ENCODE results near the gene ACBD7.

The ACBD7 gene

GRCh38 chr10:15092855-15093408 lies 4.4 kb upstream of the ACBD7 start:
- no peak for DNase-seq (ENCODE audit: low read depth in 2 of 2, low spot score in 1 of 2)

DNA sequence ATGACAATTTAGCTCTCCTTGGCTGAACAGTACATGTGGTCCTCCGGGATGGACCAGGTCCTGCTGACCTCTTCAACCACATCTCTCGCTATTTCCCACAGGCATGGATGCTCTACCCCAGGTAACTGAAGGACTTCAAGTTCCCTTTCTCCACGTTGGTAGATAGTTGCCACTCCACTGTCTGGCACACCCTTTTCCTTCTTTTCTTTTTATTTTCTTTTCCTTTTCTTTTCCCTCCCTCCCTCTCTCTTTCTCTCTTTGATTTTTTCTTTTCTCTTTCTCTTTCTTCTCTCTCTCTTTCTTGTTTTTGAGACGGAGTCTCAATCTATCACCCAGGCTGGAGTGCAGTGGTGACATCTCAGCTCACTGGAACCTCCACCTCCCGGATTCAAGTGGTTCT lies 2.8 kb upstream of the ACBD7 start:
- no peak for DNase-seq (ENCODE audit: low read depth in 2 of 2, low spot score in 1 of 2)

DNA sequence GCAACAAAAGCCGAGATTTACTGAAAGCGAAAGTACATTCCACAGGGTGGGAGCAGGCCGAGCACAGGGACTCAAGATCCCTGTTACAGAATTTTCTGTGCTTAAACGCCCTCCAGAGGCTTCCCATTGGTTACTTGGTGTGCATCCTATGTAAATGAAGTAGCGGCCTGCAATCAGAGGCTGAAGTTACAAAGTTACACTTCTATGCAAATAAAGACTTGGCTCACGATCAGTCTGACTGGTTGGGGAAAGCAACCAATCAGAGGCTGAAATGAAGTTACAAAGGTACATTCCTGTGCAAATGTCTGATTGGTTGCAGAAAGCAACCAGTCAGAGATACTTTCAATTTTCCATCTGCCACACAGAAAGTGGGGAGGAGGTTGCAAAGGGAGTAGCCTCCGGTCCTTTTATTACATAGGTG lies 4.1 kb downstream of the ACBD7 start:
- no peak for DNase-seq (ENCODE audit: low read depth in 2 of 2, low spot score in 1 of 2)

- DNase-seq (ENCODE audit: low read depth in 2 of 2, low spot score in 1 of 2) = no peak
These were observed 4.7 kb downstream of the ACBD7 start for GRCh38 chr10:15083674-15084501.

DNA sequence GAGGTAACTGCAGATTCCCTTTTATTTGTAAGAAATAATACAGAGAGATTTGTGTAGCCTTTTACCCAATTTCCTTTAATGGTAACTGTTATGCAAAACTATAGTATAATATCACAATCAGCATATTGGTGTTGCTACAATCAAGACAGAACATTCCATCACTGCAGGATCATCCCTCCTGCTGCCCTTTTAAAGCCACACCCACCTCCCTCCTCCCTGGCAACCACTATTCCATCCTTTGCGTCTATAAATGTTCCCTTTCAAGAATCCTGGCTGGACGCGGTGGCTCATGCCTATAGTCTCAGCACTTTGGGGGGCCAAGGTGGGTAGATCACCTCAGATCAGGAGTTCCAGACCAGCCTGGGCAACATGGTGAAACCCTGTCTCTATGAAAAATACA lies 13.2 kb downstream of the ACBD7 start:
- DNase-seq (ENCODE audit: low read depth in 2 of 2, low spot score in 1 of 2) = no peak

DNA sequence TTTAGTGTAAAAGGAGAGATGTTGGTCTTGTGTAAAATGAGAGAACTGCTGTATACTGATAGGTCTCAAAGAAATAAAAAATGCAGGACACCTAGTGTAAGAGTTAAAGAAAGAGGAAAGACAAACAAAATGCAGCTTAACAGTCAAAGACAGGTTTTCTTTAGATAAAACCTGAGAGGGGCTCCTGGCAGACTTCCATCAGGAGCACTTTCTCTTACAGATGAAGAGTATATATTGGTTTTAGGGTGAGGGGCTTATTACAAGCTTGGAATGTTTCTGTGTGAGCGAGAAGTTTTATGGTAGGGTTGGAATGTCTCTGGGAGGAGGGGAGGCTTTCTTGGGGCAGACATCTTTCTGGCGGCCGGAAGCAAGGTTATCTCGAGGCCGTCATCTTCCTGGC lies 16.2 kb downstream of the ACBD7 start:
- DNase-seq (ENCODE audit: low read depth in 2 of 2, low spot score in 1 of 2) = no peak

- DNase-seq (ENCODE audit: low read depth in 2 of 2, low spot score in 1 of 2) = no peak
These were observed 19.3 kb downstream of the ACBD7 start for GRCh38 chr10:15069230-15069629.

GRCh38 chr10:15068802-15069201 lies 19.8 kb downstream of the ACBD7 start:
- no peak for DNase-seq (ENCODE audit: low read depth in 2 of 2, low spot score in 1 of 2)

DNA sequence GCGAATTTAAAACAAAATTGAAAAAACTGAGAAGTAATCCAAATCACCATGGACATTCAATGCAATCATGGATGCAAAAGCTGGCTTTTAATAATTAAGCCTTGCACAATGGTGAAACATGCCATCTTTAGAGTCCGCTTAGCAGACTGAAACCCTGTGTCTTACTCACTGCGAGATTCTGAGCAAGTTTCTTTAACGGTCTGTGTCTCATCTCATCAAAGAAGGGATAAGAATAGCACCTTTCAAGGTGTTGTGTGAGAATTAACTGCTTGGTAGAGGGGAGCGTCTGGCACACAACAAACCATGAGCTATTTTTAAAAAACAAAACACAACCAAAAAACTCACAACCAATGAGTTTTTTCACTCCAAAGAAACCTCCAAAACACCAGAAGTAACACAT lies 21.4 kb downstream of the ACBD7 start:
- DNase-seq (ENCODE audit: low read depth in 2 of 2, low spot score in 1 of 2) = no peak

- no peak for DNase-seq (ENCODE audit: low read depth in 2 of 2, low spot score in 1 of 2)
These were observed 27.9 kb downstream of the ACBD7 start for GRCh38 chr10:15060638-15061037.

GRCh38 chr10:15059914-15060313 lies 28.7 kb downstream of the ACBD7 start:
- no peak for DNase-seq (ENCODE audit: low read depth in 2 of 2, low spot score in 1 of 2)

DNA sequence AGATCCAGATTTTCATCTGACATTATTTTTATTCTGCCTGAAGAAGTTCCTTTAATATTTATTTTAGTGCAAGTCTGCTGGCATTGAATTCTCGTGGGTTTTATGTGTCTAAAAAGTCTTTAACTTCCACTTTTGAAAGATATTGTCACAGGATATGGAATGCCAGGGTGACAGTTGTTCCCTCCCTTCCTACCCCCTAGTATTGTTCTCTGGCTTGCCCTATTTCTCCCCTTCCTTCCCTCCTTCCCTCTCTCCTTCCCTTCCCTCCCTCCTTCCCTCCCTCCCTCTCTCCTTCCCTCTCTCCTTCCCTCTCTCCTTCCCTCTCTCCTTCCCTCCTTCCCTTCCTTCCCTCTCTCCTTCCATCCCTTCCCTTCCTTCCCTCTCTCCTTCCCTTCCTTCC lies 29.9 kb downstream of the ACBD7 start:
- DNase-seq (ENCODE audit: low read depth in 2 of 2, low spot score in 1 of 2) = no peak

GRCh38 chr10:15053061-15053460 lies 35.5 kb downstream of the ACBD7 start:
- DNase-seq (ENCODE audit: low read depth in 2 of 2, low spot score in 1 of 2) = no peak

- no peak for DNase-seq (ENCODE audit: low read depth in 2 of 2, low spot score in 1 of 2)
These were observed 36.5 kb downstream of the ACBD7 start for GRCh38 chr10:15052121-15052520.

- DNase-seq (ENCODE audit: low read depth in 2 of 2, low spot score in 1 of 2) = no peak
These were observed 39.0 kb downstream of the ACBD7 start for GRCh38 chr10:15049533-15049932.

- DNase-seq (ENCODE audit: low read depth in 2 of 2, low spot score in 1 of 2) = no peak
These were observed 42.0 kb downstream of the ACBD7 start for GRCh38 chr10:15046626-15047025.

DNA sequence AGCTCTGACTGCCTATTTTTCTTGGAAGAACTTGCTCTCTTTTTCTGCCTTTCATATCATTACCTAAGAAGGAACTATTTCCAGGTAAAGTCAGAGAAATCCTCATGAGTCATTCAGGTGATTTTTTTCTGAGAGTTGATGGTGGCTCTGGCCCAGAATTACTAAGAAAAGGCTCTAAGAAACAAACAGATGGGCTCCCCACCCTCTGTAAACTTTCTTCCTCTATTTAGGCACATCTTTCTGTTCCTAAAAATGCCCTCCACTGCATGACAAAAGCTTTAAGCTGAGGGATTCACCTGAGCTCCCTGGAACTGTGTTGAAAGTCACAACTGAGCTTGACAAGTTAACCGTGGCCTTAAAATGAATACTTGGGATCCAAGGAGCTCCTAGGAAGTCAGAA lies 43.2 kb downstream of the ACBD7 start:
- DNase-seq (ENCODE audit: low read depth in 2 of 2, low spot score in 1 of 2) = no peak

GRCh38 chr10:15043674-15044073 lies 44.9 kb downstream of the ACBD7 start, which contains the start of gene OLAH:
OLAH (plus strand) TSS chr10:15043943; CDS start chr10:15047289, 3,346 bp downstream.
- no peak for DNase-seq (ENCODE audit: low read depth in 2 of 2, low spot score in 1 of 2)

GRCh38 chr10:15038416-15038815 lies 50.2 kb downstream of the ACBD7 start:
- DNase-seq (ENCODE audit: low read depth in 2 of 2, low spot score in 1 of 2) = no peak

DNA sequence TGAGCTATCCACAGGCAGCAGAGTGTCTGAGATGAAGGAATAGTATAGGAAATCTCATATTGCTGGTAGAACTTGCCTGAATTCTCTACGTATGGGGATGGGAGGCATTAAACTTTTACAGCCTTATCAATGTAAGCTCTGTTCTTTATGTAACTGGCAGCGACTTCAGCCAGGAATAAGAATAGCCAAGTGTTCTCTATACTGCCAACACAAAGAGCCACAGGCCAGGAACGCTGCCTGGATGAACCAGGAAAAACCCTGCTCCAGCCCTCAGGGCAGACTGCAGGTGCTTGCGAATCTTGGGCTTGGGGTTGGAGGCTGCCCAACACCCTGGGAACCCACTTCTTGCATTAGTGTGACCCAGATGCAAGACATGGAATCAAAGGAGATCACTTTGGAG lies 50.9 kb downstream of the ACBD7 start:
- no peak for DNase-seq (ENCODE audit: low read depth in 2 of 2, low spot score in 1 of 2)

DNA sequence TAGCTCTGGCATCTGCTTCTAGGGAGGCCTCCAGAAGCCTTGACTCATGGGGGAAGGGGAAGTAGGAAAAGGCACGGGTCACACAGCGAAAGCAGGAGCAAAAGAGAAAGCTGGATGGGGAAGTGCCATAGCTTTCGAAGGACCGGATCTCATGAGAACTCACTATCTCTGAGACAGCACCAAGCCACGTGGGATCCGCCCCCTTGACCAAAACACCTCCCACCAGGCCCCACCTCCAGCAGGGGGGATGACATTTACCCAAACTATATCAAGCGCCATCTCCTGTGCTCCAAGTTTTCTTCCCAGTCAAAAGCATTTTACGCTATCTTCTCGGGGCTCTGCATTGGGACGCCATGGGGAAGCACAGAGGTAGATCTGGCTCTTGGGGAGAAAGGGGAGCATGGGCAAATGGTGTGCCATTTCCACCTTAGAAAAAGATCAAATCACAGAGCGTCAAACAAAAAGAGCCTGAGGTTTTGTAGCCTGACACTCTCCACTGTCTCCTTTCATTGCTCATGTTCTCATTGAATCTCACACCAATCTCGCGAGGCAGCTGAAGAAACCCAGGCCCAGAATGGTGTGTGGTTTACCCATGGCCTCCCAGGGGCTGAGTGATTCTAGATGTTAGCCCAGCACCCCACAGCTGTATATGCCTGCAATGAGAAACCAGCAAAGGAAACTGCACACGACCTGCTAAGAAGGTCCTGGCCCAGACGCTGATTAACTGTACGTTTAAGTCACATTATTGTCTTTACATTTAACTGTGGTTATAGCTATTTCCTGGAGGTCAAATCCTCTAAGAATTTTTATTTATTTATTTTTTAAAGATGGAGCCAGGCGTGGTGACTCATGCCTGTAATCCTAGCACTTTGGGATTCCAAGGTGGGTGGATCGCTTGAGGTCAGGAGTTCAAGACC lies 52.9 kb downstream of the ACBD7 start:
- DNase-seq (ENCODE audit: low read depth in 2 of 2, low spot score in 1 of 2) = no peak

GRCh38 chr10:15027741-15028140 lies 60.8 kb downstream of the ACBD7 start:
- no peak for DNase-seq (ENCODE audit: low read depth in 2 of 2, low spot score in 1 of 2)

All from stimulated activated CD8-positive, alpha-beta memory T cell treated with anti-CD3 and anti-CD28 coated beads, Interleukin-4, amount 100 ng/mL, for 1 hour (primary cell).